ENCODE results near the gene SMG6.

SMG6 gene

GRCh38 chr17:2137342-2138098 lies 166.1 kb downstream of the SMG6 start:
- DNase-seq: peak in 1 of 2 donors; percentile 33

DNA sequence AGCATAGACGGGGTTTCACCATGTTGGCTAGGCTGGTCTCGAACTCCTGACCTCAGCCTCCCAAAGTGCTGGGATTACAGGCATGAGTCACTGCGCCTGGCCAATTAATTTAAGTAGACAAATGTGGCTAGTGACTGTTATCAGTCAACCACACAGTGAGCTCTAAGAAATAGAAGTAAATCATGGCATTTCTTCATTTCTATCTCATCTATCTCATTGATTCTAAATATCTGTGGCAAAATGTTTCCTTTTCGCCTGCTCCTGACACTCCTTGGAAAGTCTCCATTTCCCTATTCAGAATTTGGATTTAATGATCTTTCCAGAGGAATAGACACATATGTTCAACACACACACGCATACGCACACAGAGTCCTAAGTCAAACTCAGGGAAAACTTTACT lies 167.3 kb downstream of the SMG6 start:
- no peak for DNase-seq

GRCh38 chr17:2128011-2128410 lies 175.6 kb downstream of the SMG6 start:
- no peak for DNase-seq

DNA sequence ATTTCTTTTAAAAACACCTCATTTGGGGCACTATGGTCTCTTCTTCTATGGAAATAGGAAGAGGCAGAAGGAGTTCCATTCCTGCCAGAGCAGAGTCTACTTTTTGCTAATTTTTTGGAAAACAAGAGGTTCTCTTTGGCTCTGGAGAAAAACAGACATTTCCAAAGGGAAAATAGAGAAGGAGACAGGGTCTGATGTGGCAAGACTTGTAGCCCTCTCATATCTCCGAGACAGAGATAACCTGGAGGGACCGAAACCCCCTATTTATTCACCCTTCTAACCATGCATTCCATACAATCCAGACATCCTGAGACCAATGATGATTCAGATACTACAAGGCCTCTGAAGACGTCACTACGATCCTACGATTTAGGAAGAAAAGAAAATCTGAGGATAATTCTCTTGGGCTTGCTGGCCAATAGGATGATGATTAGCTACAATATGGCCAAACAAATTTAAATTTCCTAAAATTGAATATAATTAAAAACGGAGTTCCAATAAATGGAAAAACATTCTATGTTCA lies 178.5 kb downstream of the SMG6 start:
- no peak for DNase-seq

- no peak for DNase-seq
Observed at GRCh38 chr17:2124391-2124790, 179.2 kb downstream of the SMG6 start.

GRCh38 chr17:2123375-2124251 lies 180.0 kb downstream of the SMG6 start:
- DNase-seq: peak; percentile 4 to 13

DNA sequence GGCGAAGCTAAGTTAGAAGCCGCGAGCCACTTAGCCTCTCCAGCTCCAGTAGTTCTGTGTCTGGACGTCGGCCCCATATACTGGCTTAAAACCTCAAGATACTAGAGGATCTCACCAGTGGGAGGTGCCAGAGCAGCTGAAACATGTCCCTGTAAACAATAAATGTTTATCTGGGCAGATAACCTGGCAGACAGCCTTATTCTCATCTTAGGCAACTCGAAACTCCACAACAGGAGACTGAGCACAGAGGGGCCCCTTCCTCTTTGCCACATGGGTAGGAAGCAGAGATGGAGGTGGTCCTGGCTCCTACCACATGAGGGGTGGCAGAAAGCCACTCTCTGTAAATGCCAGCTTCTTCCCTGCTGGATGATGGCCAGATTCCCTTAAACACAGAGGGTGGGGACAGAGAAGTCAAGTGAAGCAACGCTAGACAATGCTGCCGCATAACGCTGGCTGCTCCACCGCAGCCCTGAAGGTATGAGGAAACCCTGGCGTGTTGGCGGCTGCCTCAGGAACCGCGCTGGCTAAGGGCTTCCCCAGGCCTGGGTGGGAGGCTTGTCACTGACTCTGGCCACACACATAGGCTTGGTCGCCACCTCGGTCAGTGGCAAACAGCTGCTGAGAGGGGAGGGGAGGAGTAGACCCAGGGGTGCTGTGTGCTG lies 180.8 kb downstream of the SMG6 start:
- peak in 1 of 2 donors; percentile 35 for DNase-seq

GRCh38 chr17:2120586-2121335 lies 182.8 kb downstream of the SMG6 start:
- no peak for DNase-seq

DNA sequence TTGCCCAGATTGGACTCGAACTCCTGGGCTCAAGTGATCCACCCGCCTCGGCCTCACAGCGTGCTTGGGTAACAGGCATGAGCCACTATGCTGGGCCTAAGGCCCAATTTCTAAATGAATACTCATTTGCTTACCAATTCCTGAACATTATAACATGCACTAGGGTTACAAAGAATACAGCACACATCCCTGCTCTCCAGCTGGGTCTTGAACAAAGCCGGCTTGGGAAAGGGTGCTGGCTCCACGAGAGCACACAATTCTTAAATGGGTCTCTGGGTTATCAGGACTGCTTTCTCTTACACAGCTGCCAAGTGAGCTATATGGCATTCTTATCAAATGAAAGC lies 190.3 kb downstream of the SMG6 start:
- no peak for DNase-seq

DNA sequence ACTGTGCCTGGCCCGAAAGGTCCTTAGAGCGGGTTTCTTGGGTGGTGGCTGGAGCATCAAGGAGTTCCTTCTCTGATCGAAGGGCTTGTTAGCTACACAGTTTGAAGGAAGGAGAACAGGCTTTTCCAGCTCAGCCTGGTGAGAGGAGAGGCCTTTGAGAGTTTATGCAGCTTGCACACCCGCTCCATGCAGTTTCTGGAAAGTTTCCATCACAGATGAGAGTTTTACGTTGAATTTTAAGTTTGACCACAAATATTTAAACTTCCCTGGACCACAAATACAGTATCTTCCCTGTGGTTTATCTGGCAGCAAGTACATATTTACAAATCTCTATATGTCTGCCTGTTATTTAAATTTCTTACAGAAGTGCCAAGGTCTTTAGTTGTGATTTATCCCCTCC lies 191.9 kb downstream of the SMG6 start:
- DNase-seq: no peak

DNA sequence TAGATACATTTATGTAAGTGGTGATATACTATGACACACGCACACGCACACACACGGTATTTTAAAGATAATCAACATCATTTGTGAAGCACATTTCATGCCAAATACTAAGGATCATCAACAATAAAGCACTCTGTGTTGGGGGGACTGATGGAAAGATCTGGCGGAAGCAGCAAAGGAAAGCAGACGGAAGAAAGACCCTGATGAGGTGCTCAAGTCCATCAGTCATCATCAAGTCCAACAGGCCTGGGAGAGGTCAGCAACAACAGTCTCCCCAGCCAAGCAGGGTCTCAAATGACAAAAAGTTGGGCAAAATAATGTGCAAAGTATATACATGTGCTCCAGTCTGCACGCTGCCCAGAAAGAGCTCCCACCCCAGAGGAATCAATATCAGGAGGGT lies 193.1 kb downstream of the SMG6 start:
- no peak for DNase-seq

DNA sequence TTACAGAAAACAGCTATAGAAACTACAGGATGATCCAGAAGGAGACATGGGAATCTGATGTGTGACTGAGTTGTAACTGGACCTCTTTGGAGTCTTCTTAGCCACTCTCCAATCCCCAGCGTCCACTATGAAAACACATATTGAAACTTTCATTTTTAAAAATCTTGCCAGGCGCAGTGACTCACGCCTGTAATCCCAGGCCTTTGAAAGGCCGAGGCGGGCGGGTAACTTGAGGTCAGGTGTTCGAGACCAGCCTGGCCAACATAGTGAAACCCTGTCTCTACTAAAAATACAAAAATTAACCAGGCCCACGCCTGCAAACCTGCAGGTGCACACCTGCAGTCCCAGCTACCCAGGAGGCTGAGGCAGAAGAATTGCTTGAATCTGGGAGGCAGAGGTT lies 195.4 kb downstream of the SMG6 start:
- DNase-seq: no peak

DNA sequence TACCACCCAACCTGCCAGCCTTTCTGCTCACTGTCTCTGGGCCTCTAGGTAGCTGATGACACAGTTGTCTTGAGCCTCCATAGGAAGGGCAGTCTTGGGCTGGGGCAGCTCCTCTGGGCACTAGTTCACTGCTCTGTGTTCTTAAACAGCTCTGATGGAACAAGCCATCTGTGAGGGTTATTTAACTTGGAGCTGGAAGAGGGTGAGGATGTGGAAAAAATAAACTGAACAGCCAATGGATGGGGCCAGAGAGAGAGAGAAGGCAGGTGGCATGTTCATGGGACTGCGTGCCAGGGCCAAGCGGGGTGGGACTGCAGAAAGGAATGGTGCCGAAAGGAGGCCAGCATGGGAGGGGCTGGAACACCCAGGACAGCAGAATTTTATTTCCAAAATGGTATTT lies 196.1 kb downstream of the SMG6 start:
- DNase-seq: no peak

DNA sequence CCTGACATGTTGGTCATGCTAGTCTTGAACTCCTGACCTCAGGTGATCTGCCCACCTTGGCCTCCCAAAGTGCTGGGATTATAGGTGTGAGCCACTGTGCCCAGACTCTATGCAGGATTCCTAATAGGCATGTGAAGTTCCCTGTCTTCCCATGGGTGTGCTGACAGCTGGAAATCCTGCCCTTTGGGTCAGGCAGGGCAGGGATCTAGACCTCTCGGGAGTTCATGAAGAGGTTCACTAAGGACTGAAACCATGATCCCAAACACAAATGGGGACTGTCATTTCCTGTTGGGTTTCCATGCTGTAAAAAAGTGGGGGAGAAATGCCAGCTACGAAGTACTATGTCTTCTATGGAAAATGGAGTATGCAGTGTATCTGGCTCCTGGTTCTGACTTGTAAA lies 196.5 kb downstream of the SMG6 start:
- DNase-seq: no peak

DNA sequence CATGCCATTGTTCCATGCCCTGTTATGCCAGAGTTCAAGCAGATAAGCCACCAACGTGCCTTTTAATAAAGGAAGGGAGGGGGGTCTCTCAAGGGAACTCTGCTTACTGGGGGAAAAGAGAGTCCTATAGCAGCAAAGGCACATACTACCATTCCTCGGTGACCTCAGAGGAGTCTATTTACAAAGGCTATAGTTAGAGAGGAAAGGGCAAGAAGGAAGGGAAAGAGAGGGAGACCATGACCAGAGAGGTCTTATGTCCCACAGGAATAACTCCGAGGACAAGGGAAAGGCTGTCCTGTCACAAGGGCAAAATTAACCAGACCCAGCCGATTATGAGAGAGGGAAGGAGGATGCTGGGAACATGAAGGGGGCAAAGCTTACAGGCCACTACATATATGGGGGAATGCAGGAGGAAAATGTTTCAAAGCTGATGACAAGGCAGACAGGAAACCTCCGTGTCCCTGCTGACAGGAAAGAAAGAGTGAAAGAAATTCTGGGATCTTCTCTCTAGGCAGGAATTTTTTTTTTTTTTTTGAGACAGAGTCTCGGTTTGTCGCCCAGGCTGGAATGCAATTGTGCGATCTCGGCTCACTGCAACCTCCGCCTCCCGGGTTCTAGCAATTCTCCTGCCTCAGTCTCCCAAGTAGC lies 197.2 kb downstream of the SMG6 start:
- DNase-seq: no peak

GRCh38 chr17:2105663-2106062 lies 197.9 kb downstream of the SMG6 start:
- DNase-seq: no peak

DNA sequence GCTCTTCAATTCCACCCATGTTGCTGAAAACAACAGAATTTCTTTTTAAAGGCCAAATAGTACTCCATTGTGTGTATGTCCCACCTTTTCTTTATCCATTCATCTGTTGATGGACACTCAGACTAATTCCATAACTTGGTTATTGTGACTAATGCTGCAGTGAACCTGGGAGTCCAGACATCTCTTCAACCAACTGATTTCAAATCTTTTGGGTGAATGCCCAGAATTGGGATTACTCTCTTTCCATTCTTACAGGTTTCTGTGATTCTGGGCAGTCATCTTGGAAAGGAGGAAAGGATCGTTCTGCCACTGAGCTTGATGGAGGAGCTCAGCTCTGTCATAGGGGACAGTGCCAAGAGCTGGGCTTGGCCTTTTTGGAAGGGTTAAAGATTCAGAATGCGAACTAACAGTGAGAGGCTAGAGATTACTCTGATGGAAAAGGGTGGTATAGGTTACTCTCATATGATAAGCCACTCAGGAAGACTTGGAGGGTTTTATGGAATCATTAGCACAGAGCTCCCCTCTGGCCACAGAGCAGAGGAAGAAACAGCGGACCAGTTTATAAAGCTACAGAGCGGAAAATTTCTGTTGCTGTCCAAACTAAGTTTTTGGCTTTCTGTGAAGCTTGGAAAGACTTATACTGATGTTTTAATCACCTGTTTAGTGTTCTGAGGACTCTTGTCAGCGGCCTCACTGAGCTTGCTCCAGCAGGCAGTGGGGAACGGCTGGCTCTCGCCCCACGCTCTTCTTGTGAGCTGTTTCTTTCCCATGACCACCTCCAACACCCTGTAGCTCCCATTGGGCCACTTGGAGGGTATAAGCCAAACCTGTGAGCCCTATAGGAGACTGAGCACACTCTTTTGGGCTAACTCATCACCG lies 200.4 kb downstream of the SMG6 start:
- DNase-seq: no peak

GRCh38 chr17:2101448-2102257 lies 201.9 kb downstream of the SMG6 start:
- peak; percentile 39 to 60 for DNase-seq

DNA sequence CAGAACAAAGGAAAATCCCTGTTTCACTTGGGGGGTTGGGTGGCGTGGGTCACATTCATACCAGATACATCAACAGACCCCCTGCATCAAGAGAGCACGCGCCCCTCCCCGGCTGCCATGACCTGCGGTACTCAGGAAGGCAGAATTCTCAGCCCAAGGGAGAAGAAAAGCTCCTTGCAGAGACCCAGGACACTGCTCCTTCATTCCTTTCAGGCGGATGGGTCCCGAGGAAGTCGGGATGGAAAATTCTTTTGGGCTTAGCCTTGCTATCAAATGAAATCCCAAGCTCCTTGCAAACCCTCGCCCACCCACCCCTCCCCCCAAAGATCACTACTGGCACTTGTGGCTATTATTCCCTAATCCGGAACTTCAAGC lies 208.1 kb downstream of the SMG6 start:
- DNase-seq: no peak

- no peak for DNase-seq
Observed at GRCh38 chr17:2094891-2095535, 208.6 kb downstream of the SMG6 start.
